ENCODE data around the gene SAG.

SAG gene

GRCh38 chr2:233278921-233279320 is 28.7 kb upstream of the SAG start:
- H3K36me3 ChIP-seq (ENCODE audit: control insufficient read depth in 1 of 2, insufficient read depth in 2 of 2, low read depth in 1 of 2, low read length in 2 of 2) = peaks cover 33 to 95% of the 10 kb centered on the region in 2 experiments
- H2AFZ ChIP-seq (ENCODE audit: low read depth, low read length) = no peak overlapping the region
- H3K14ac ChIP-seq (ENCODE audit: low read length in 2 of 2) = no peak overlapping the region
- H3K4me2 ChIP-seq (ENCODE audit: low read length, poor library complexity, severe bottlenecking) = no peak overlapping the region
- no peak overlapping the region for H3K23ac ChIP-seq (ENCODE audit: low read length in 2 of 2)
- H3K4me1 ChIP-seq (ENCODE audit: control insufficient read depth, insufficient read depth, low read depth, low read length) = no peaks in the 10 kb centered on the region
- no peak overlapping the region for H2BK15ac ChIP-seq (ENCODE audit: low read depth, poor library complexity, severe bottlenecking)
- no peak overlapping the region for H3K9ac ChIP-seq (ENCODE audit: low read length)
- no peak overlapping the region for H3K4ac ChIP-seq (ENCODE audit: low read depth in 1 of 2, low read length in 2 of 2)
- no peak for DNase-seq
- peaks cover 8% of the 10 kb centered on the region for H3K79me1 ChIP-seq (replicated peaks; ENCODE audit: low read length, poor library complexity, severe bottlenecking)
- no peak overlapping the region for H2BK120ac ChIP-seq (ENCODE audit: low read depth, low read length)
- H2AK5ac ChIP-seq (ENCODE audit: low read length, severe bottlenecking) = no peak overlapping the region
- no peak overlapping the region for H2BK5ac ChIP-seq (ENCODE audit: low read depth, low read length, poor library complexity, severe bottlenecking)
- no peak overlapping the region for H2BK12ac ChIP-seq (ENCODE audit: low read length in 2 of 2)
- H3K27ac ChIP-seq (ENCODE audit: low read length, poor library complexity, severe bottlenecking) = no peak overlapping the region
- no peak overlapping the region for H3K18ac ChIP-seq (ENCODE audit: low read depth in 1 of 2, low read length in 2 of 2)
- no peak overlapping the region for H3K4me3 ChIP-seq (ENCODE audit: insufficient read depth in 1 of 2, low read depth in 1 of 2, low read length in 2 of 2)
- H3K9me3 ChIP-seq (ENCODE audit: control insufficient read depth, low read length) = no peaks in the 10 kb centered on the region
- no peak overlapping the region for H4K8ac ChIP-seq (ENCODE audit: low read length)
- 100% methylated on average over 2 of the region's 2 CpGs for WGBS
- H4K91ac ChIP-seq (ENCODE audit: low read length) = no peak overlapping the region
- no peaks in the 10 kb centered on the region for H3K27me3 ChIP-seq (ENCODE audit: control insufficient read depth in 1 of 2, insufficient read depth in 1 of 2, low read length in 2 of 2)

- Histone ChIP-seq H3K18ac (ENCODE audit: low read depth in 1 of 2, low read length in 2 of 2) (no peak overlapping the region), H2BK120ac (ENCODE audit: low read depth, low read length) (no peak overlapping the region), H4K8ac (ENCODE audit: low read length) (no peak overlapping the region), H2AFZ (ENCODE audit: low read depth, low read length) (no peak overlapping the region), H4K91ac (ENCODE audit: low read length) (no peak overlapping the region), H3K23ac (ENCODE audit: low read length in 2 of 2) (no peak overlapping the region), H3K9me3 (ENCODE audit: control insufficient read depth, low read length) (no peaks in the 10 kb centered on the region), H3K36me3 (ENCODE audit: control insufficient read depth in 1 of 2, insufficient read depth in 2 of 2, low read depth in 1 of 2, low read length in 2 of 2) (peaks cover 36 to 90% of the 10 kb centered on the region in 2 experiments), H3K9ac (ENCODE audit: low read length) (no peak overlapping the region), H2BK5ac (ENCODE audit: low read depth, low read length, poor library complexity, severe bottlenecking) (no peak overlapping the region), H3K27me3 (ENCODE audit: control insufficient read depth in 1 of 2, insufficient read depth in 1 of 2, low read length in 2 of 2) (no peaks in the 10 kb centered on the region), H3K27ac (ENCODE audit: low read length, poor library complexity, severe bottlenecking) (no peak overlapping the region), H3K4me2 (ENCODE audit: low read length, poor library complexity, severe bottlenecking) (no peak overlapping the region), H2BK12ac (ENCODE audit: low read length in 2 of 2) (no peak overlapping the region), H3K79me1 (replicated peaks; ENCODE audit: low read length, poor library complexity, severe bottlenecking) (peaks cover 10% of the 10 kb centered on the region), H3K4ac (ENCODE audit: low read depth in 1 of 2, low read length in 2 of 2) (no peak overlapping the region), H3K4me1 (ENCODE audit: control insufficient read depth, insufficient read depth, low read depth, low read length) (no peaks in the 10 kb centered on the region), H3K14ac (ENCODE audit: low read length in 2 of 2) (no peak overlapping the region), H2BK15ac (ENCODE audit: low read depth, poor library complexity, severe bottlenecking) (no peak overlapping the region), H3K4me3 (ENCODE audit: insufficient read depth in 1 of 2, low read depth in 1 of 2, low read length in 2 of 2) (no peak overlapping the region), H2AK5ac (ENCODE audit: low read length, severe bottlenecking) (no peak overlapping the region)
- no peak for DNase-seq
- 84% methylated on average over 2 of the region's 4 CpGs for WGBS
Measured at GRCh38 chr2:233280114-233280693, 27.4 kb upstream of the SAG start.

GRCh38 chr2:233281553-233281952 is 26.1 kb upstream of the SAG start:
- no peak overlapping the region for H2AK5ac ChIP-seq (ENCODE audit: low read length, severe bottlenecking)
- no peak overlapping the region for H3K27ac ChIP-seq (ENCODE audit: low read length, poor library complexity, severe bottlenecking)
- H3K36me3 ChIP-seq (ENCODE audit: control insufficient read depth in 1 of 2, insufficient read depth in 2 of 2, low read depth in 1 of 2, low read length in 2 of 2) = peaks cover 32 to 89% of the 10 kb centered on the region in 2 experiments
- H3K4ac ChIP-seq (ENCODE audit: low read depth in 1 of 2, low read length in 2 of 2) = no peak overlapping the region
- H2AFZ ChIP-seq (ENCODE audit: low read depth, low read length) = no peak overlapping the region
- H3K79me1 ChIP-seq (replicated peaks; ENCODE audit: low read length, poor library complexity, severe bottlenecking) = peaks cover 13% of the 10 kb centered on the region
- no peaks in the 10 kb centered on the region for H3K9me3 ChIP-seq (ENCODE audit: control insufficient read depth, low read length)
- H3K4me3 ChIP-seq (ENCODE audit: insufficient read depth in 1 of 2, low read depth in 1 of 2, low read length in 2 of 2) = no peak overlapping the region
- H4K8ac ChIP-seq (ENCODE audit: low read length) = no peak overlapping the region
- H2BK120ac ChIP-seq (ENCODE audit: low read depth, low read length) = no peak overlapping the region
- H3K9ac ChIP-seq (ENCODE audit: low read length) = no peak overlapping the region
- H2BK15ac ChIP-seq (ENCODE audit: low read depth, poor library complexity, severe bottlenecking) = no peak overlapping the region
- 92% methylated on average over 4 of the region's 4 CpGs for WGBS
- no peak overlapping the region for H3K14ac ChIP-seq (ENCODE audit: low read length in 2 of 2)
- no peak overlapping the region for H3K4me2 ChIP-seq (ENCODE audit: low read length, poor library complexity, severe bottlenecking)
- no peak overlapping the region for H3K23ac ChIP-seq (ENCODE audit: low read length in 2 of 2)
- H3K4me1 ChIP-seq (ENCODE audit: control insufficient read depth, insufficient read depth, low read depth, low read length) = no peaks in the 10 kb centered on the region
- no peaks in the 10 kb centered on the region for H3K27me3 ChIP-seq (ENCODE audit: control insufficient read depth in 1 of 2, insufficient read depth in 1 of 2, low read length in 2 of 2)
- DNase-seq = no peak
- no peak overlapping the region for H4K91ac ChIP-seq (ENCODE audit: low read length)
- no peak overlapping the region for H3K18ac ChIP-seq (ENCODE audit: low read depth in 1 of 2, low read length in 2 of 2)
- no peak overlapping the region for H2BK12ac ChIP-seq (ENCODE audit: low read length in 2 of 2)
- no peak overlapping the region for H2BK5ac ChIP-seq (ENCODE audit: low read depth, low read length, poor library complexity, severe bottlenecking)

- H3K4me1 ChIP-seq (ENCODE audit: control insufficient read depth, insufficient read depth, low read depth, low read length) = no peaks in the 10 kb centered on the region
- 99% methylated on average over 6 of the region's 6 CpGs for WGBS
- no peak overlapping the region for H2BK15ac ChIP-seq (ENCODE audit: low read depth, poor library complexity, severe bottlenecking)
- H3K14ac ChIP-seq (ENCODE audit: low read length in 2 of 2) = no peak overlapping the region
- no peak overlapping the region for H2AFZ ChIP-seq (ENCODE audit: low read depth, low read length)
- H4K91ac ChIP-seq (ENCODE audit: low read length) = no peak overlapping the region
- no peak overlapping the region for H3K9ac ChIP-seq (ENCODE audit: low read length)
- H3K79me1 ChIP-seq (replicated peaks; ENCODE audit: low read length, poor library complexity, severe bottlenecking) = peaks cover 16% of the 10 kb centered on the region
- no peak overlapping the region for H3K18ac ChIP-seq (ENCODE audit: low read depth in 1 of 2, low read length in 2 of 2)
- H3K23ac ChIP-seq (ENCODE audit: low read length in 2 of 2) = no peak overlapping the region
- H2AK5ac ChIP-seq (ENCODE audit: low read length, severe bottlenecking) = no peak overlapping the region
- no peak overlapping the region for H3K4me3 ChIP-seq (ENCODE audit: insufficient read depth in 1 of 2, low read depth in 1 of 2, low read length in 2 of 2)
- H4K8ac ChIP-seq (ENCODE audit: low read length) = no peak overlapping the region
- no peak overlapping the region for H2BK12ac ChIP-seq (ENCODE audit: low read length in 2 of 2)
- no peak for DNase-seq
- H3K4me2 ChIP-seq (ENCODE audit: low read length, poor library complexity, severe bottlenecking) = no peak overlapping the region
- H3K27ac ChIP-seq (ENCODE audit: low read length, poor library complexity, severe bottlenecking) = no peak overlapping the region
- H3K36me3 ChIP-seq (ENCODE audit: control insufficient read depth in 1 of 2, insufficient read depth in 2 of 2, low read depth in 1 of 2, low read length in 2 of 2) = peaks cover 30 to 87% of the 10 kb centered on the region in 2 experiments
- H2BK120ac ChIP-seq (ENCODE audit: low read depth, low read length) = no peak overlapping the region
- no peaks in the 10 kb centered on the region for H3K27me3 ChIP-seq (ENCODE audit: control insufficient read depth in 1 of 2, insufficient read depth in 1 of 2, low read length in 2 of 2)
- H3K4ac ChIP-seq (ENCODE audit: low read depth in 1 of 2, low read length in 2 of 2) = no peak overlapping the region
- no peak overlapping the region for H2BK5ac ChIP-seq (ENCODE audit: low read depth, low read length, poor library complexity, severe bottlenecking)
- no peaks in the 10 kb centered on the region for H3K9me3 ChIP-seq (ENCODE audit: control insufficient read depth, low read length)
Measured at GRCh38 chr2:233281992-233282603, 25.5 kb upstream of the SAG start.

Data from mesenchymal stem cell (in vitro differentiated cells and primary cell).